Calu3 (cell line): ENCODE data around the gene NT5DC2. TPM values are rescaled to one million over a fixed set of nuclear protein-coding genes. Genes with fewer than 3 reads are reported as not detected.

Experiments used
- BruUV-seq: library from RNA; stranded (reverse); fragments of 400-500 nt; replicated peaks from 2 replicates; lab custom pipeline; 2021; lab: Mats Ljungman, UMichigan
- CTCF ChIA-PET: fragments of 300-600 bp; sonication (Branson Sonifier 250); formaldehyde crosslinking; loops from one replicate; lab custom pipeline; 2022; ENCODE audit warnings: antibody characterized with exemption; lab: Charles Lee
- DNase-seq: peaks from one replicate; pipeline ENCODE4 v3.0.0; 2022
- H3K27ac Mint-ChIP-seq: one replicate; pipeline ENCODE4 v1.8.0; 2022; ENCODE audit warnings: mixed read lengths; ENCODE audit not compliant: unreplicated experiment
- H3K27me3 Mint-ChIP-seq: one replicate; pipeline ENCODE4 v1.8.0; 2022; ENCODE audit warnings: mixed read lengths; ENCODE audit not compliant: unreplicated experiment
- H3K36me3 Mint-ChIP-seq: one replicate; pipeline ENCODE4 v1.8.0; 2022; ENCODE audit warnings: mild to moderate bottlenecking, moderate library complexity, mixed read lengths; ENCODE audit not compliant: insufficient read depth, unreplicated experiment
- H3K4me1 Mint-ChIP-seq: one replicate; pipeline ENCODE4 v1.8.0; 2022; ENCODE audit warnings: mild to moderate bottlenecking, low read depth, mixed read lengths; ENCODE audit not compliant: unreplicated experiment
- H3K4me3 Mint-ChIP-seq: one replicate; pipeline ENCODE4 v1.8.0; 2022; ENCODE audit warnings: mild to moderate bottlenecking, low read depth, moderate library complexity, mixed read lengths; ENCODE audit not compliant: unreplicated experiment
- H3K9me3 Mint-ChIP-seq: one replicate; pipeline ENCODE4 v1.8.0; 2022; ENCODE audit warnings: low read depth, mixed read lengths; ENCODE audit not compliant: unreplicated experiment
- intact Hi-C: fragments of 100-400 bp; cut with micrococcal nuclease; formaldehyde crosslinking; loops from one replicate; pipeline ENCODE4 v1.10.0; 2022; ENCODE audit not compliant: unreplicated experiment
- total RNA-seq: library from RNA; stranded (reverse); gene quantifications from 2 replicates; pipeline ENCODE4 v1.2.3, GENCODE V29; 2022
- TF ChIP-seq, protein P1 (sequence below): fragments of 200-600 bp; IDR thresholded peaks from one replicate; pipeline ENCODE4 v1.8.0; 2022; ENCODE audit warnings: antibody characterized with exemption; ENCODE audit not compliant: unreplicated experiment

The NT5DC2 gene
- total RNA-seq, 1 experiment from 2014 or later: 146 TPM

DNA sequence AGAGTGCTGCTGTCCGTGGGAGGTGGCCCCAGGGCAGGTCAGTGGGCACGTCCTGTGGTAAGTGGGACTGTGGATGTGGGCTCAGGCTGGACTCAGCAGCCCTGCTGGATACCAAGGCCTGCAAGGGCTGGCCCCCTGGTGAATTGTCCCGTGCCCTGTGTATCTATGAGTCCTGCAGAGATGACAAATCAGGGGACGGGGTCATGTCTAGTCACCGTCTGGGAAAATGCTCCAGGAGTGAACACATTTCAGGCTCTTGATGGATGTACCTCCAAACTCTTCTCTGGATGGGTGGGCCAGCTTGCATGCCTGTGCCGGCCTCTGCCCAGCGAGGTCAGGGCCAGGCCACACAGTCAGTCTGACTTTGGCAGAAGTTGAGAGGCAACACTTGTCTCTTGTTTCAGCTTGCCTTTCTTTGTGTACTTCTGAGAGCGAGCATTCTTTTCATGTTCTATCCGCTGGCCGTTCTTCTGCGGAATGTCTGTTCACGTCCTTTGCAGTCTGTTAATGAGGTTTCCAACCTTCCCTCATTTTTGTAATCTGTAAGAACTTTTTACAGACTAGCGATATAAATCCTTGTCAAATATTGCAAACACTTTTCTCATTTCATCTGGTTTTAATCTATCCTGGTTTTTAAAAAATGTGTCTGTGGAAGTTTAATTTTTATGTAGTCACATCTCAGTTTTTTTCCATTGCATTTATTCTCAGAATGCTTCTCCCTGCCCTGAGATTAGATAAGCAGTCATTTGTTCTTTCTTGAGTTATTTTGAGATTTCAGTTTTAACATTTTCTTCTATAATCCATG, 49.9 kb downstream of the NT5DC2 start:
- Mint-ChIP-seq H3K27ac (no peak overlapping the region), H3K9me3 (no peaks in the 10 kb centered on the region), H3K4me3 (no peak overlapping the region), H3K36me3 (peaks cover 9% of the 10 kb centered on the region), H3K27me3 (no peaks in the 10 kb centered on the region), H3K4me1 (no peaks in the 10 kb centered on the region)
- no peak for DNase-seq
- TF ChIP-seq, protein P1, sequence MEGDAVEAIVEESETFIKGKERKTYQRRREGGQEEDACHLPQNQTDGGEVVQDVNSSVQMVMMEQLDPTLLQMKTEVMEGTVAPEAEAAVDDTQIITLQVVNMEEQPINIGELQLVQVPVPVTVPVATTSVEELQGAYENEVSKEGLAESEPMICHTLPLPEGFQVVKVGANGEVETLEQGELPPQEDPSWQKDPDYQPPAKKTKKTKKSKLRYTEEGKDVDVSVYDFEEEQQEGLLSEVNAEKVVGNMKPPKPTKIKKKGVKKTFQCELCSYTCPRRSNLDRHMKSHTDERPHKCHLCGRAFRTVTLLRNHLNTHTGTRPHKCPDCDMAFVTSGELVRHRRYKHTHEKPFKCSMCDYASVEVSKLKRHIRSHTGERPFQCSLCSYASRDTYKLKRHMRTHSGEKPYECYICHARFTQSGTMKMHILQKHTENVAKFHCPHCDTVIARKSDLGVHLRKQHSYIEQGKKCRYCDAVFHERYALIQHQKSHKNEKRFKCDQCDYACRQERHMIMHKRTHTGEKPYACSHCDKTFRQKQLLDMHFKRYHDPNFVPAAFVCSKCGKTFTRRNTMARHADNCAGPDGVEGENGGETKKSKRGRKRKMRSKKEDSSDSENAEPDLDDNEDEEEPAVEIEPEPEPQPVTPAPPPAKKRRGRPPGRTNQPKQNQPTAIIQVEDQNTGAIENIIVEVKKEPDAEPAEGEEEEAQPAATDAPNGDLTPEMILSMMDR: no peak
- CTCF ChIA-PET: no interaction called here
- intact Hi-C loops: no loop called here
- BruUV-seq: no TSS peak

DNA sequence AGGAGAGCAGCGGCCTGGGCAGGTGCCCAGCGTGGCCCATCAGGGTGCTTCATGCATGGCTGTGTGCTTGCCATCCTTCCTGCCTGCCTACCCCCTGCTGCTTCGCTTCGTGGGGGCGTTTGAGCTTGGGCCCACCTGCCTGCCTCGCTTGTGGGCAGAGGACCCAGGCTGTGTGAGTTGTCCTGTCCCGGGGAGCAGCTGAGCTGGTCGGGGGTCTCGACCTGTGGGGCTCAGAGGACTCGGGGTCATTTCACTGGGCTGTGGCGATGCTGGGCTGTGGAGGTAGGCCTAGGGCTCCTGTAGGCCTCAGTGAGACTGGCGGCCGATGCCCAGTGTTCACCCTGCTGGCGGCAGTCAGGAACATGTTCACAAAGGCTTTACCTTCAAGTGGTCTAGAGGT, 50.6 kb downstream of the NT5DC2 start:
- Mint-ChIP-seq H3K27ac (no peak overlapping the region), H3K4me3 (no peak overlapping the region), H3K27me3 (no peaks in the 10 kb centered on the region), H3K9me3 (no peaks in the 10 kb centered on the region), H3K4me1 (no peaks in the 10 kb centered on the region), H3K36me3 (peaks cover 11% of the 10 kb centered on the region)
- intact Hi-C loops: no loop called here
- BruUV-seq: no TSS peak
- TF ChIP-seq, protein P1: no peak
- CTCF ChIA-PET: no interaction called here
- DNase-seq: no peak

DNA sequence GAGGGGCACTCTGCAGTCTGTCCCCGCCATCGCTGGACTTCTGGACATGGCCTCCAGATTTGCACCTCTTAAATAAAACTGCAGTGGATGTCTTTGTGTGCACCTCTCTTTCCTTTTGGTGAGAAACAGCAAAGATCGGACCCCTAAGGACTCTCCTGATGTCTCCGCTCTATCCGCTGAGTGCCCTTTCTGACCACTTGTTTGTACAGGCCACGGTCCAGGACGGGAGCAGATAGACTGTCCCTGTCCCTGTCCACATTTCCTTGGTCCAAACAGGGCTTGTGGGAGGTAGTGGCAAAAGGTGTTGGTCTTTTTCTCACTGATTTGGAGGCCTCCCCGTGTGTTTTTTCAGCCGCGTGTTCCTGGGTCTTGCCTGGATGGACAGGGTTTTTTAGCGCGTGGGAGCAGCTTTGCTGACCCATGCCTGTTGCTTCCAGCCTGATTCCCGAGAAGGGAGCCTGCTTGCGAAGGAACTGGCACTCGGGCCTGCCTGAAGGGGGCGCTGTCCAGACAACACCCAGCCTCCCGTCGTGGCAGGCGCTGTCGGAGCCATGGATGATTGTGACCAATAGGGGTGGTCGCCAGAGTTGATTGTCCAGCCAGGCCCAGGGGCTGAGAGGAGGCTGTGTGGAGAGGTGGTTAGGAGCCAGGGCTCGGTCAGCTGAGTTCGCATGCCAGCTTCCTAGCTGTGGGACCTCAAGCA, 51.7 kb downstream of the NT5DC2 start:
- Mint-ChIP-seq H3K4me1 (no peaks in the 10 kb centered on the region), H3K4me3 (no peak overlapping the region), H3K36me3 (peaks cover 11% of the 10 kb centered on the region), H3K27me3 (no peaks in the 10 kb centered on the region), H3K27ac (no peak overlapping the region), H3K9me3 (no peaks in the 10 kb centered on the region)
- BruUV-seq: no TSS peak
- CTCF ChIA-PET: interaction anchor here (0.7 kb wide), 1 partner anchor 1190 kb away, joined by 4 read pairs; no protein-coding TSS in a partner anchor
- TF ChIP-seq, protein P1: no peak
- DNase-seq: no peak
- intact Hi-C loops: no loop called here

DNA sequence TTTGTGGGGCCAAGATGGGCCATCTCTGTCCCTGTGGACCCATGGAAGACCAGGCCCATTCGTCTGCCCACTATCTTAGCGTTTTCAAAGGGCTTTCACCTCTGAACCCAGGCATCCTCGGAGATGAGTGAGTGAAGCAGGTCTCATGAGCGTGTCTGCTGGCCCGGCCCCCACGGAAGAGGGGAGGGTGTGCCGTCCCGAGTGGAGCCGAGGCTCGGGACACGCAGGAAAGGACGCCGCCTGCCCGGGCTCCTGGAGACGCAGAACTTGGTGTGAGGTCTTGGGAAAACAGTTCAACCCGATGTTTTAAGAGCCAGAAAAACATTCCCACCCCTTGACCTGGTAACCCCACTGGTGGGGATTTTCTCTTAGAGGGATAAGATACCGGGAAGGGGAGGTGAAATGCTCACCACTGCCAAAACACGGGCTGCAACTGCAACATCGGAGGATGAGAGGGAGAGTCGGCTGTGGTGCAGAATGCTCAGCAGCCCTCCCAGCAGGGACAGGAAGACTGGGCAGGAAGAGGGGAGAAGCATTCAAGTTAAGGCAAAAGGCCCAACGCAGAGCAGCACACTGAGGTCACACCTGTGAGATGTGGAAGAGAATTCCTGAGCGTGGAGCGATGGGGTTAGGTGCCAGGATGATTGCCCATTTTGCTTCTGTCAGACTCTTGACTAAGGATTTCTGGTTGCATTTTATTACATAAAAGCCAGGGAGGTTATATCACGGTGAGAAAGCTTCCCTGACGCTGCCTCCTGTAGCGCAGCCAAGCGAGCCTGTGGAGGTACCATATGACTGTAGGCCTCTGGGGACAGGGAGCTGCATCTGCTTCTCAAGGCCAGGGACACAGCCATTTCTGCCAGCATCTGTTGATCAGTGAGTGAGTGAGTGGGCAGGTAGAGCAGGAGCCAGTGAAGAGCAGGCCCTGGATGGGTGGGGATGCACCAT, 52.6 kb downstream of the NT5DC2 start:
- Mint-ChIP-seq H3K4me1 (no peaks in the 10 kb centered on the region), H3K4me3 (no peak overlapping the region), H3K36me3 (peaks cover 11% of the 10 kb centered on the region), H3K9me3 (no peaks in the 10 kb centered on the region), H3K27ac (no peak overlapping the region), H3K27me3 (no peaks in the 10 kb centered on the region)
- CTCF ChIA-PET: interaction anchor here (0.6 kb wide), 1 partner anchor 523 kb away, joined by 5 read pairs; no protein-coding TSS in a partner anchor
- DNase-seq: no peak
- TF ChIP-seq, protein P1: no peak
- intact Hi-C loops: no loop called here
- no TSS peak for BruUV-seq
